CD14-positive monocyte (primary cell): Measurements from ENCODE around the gene CATSPERZ. TPM values are rescaled to one million over a fixed set of nuclear protein-coding genes. Genes with fewer than 3 reads are reported as not detected.
A peak's percentile ranks its signal among the peaks of the same experiment; 100 is the strongest.

Experiments
- DNase-seq, 3 donors: peaks; one replicate each; pipeline ENCODE4 v3.0.0-alpha.2; 2011 to 2022
- H2AFZ ChIP-seq: 2 replicates; pipeline ENCODE4 v1.6.0; 2012; ENCODE audit warnings: mild to moderate bottlenecking, low read depth, low read length, inconsistent platforms; ENCODE audit not compliant: insufficient read depth, poor library complexity, severe bottlenecking
- H3K27ac ChIP-seq, 2 donors: 1 replicate in 1 of 2; 2 replicates in 1 of 2; pipeline ENCODE4 v1.5.1; 2012 to 2013; ENCODE audit warnings: low read length in 2 of 2, control low read depth in 1 of 2, inconsistent platforms in 1 of 2, low read depth in 1 of 2, mild to moderate bottlenecking in 1 of 2
- H3K27me3 ChIP-seq, 2 donors: one replicate each; pipeline versions ENCODE4 v1.6.0 to v1.6.1; 2011 to 2013; ENCODE audit warnings: low read length in 2 of 2; ENCODE audit not compliant: control insufficient read depth in 2 of 2, insufficient read depth in 2 of 2
- H3K36me3 ChIP-seq, 2 donors: replicated peaks in 1 of 2; 1 replicate in 1 of 2; 2 replicates in 1 of 2; pipeline versions ENCODE4 v1.5.1 to v1.6.1; 2012 to 2013; ENCODE audit warnings: low read length in 2 of 2, control low read depth in 1 of 2, inconsistent platforms in 1 of 2, mild to moderate bottlenecking in 1 of 2; ENCODE audit not compliant: insufficient read depth in 2 of 2, control insufficient read depth in 1 of 2
- H3K4me1 ChIP-seq, 2 donors: 1 replicate in 1 of 2; 2 replicates in 1 of 2; pipeline versions ENCODE4 v1.5.1 to v1.6.1; 2012 to 2013; ENCODE audit warnings: low read length in 2 of 2, control low read depth in 1 of 2, inconsistent platforms in 1 of 2, mild to moderate bottlenecking in 1 of 2, moderate library complexity in 1 of 2; ENCODE audit not compliant: insufficient read depth in 2 of 2, control insufficient read depth in 1 of 2
- H3K4me2 ChIP-seq: replicated peaks from 2 replicates; pipeline ENCODE3; 2012; ENCODE audit warnings: low read length, moderate library complexity, mild to moderate bottlenecking; ENCODE audit not compliant: poor library complexity, severe bottlenecking; ENCODE audit errors: extremely low read depth
- H3K4me3 ChIP-seq, 3 experiments: fragments of 200-600 bp in 1 of 3; sonication (generic) in 1 of 3; replicated peaks in 1 of 3; 1 replicate in 2 of 3; 2 replicates in 1 of 3; pipeline ENCODE4 v1.5.1; 2011 to 2013; ENCODE audit warnings: low read length in 3 of 3, mild to moderate bottlenecking in 3 of 3, control low read depth in 2 of 3, low read depth in 2 of 3, inconsistent platforms in 1 of 3, moderate library complexity in 1 of 3
- H3K79me2 ChIP-seq: 2 replicates; pipeline ENCODE4 v1.6.0; 2012; ENCODE audit warnings: mild to moderate bottlenecking, control low read depth, inconsistent platforms, low read length, moderate library complexity; ENCODE audit not compliant: insufficient read depth
- H3K9ac ChIP-seq: 2 replicates; pipeline ENCODE4 v1.6.0; 2017; ENCODE audit warnings: low read length, mild to moderate bottlenecking; ENCODE audit not compliant: insufficient read depth, poor library complexity, severe bottlenecking
- H3K9me3 ChIP-seq, 2 donors: replicated peaks in 1 of 2; 1 replicate in 1 of 2; 2 replicates in 1 of 2; pipeline versions ENCODE4 v1.5.1 to v1.6.1; 2012 to 2013; ENCODE audit warnings: low read length in 2 of 2, control low read depth in 1 of 2; ENCODE audit not compliant: control insufficient read depth in 1 of 2, insufficient read depth in 1 of 2
- H4K20me1 ChIP-seq: 2 replicates; pipeline ENCODE4 v1.6.0; 2012; ENCODE audit warnings: mild to moderate bottlenecking, low read length, control low read depth, moderate library complexity; ENCODE audit not compliant: insufficient read depth
- H3K27ac Mint-ChIP-seq, 7 donors: one replicate each; pipeline ENCODE4 v1.8.0; 2020; ENCODE audit warnings: mild to moderate bottlenecking in 7 of 7, mixed read lengths in 7 of 7, moderate library complexity in 6 of 7, inconsistent platforms in 2 of 7
- H3K27me3 Mint-ChIP-seq, 3 donors: one replicate each; pipeline ENCODE4 v1.8.0; 2021 to 2022; ENCODE audit warnings: low read depth in 3 of 3, mild to moderate bottlenecking in 3 of 3, mixed read lengths in 3 of 3, moderate library complexity in 3 of 3, inconsistent platforms in 1 of 3
- H3K36me3 Mint-ChIP-seq, 2 donors: one replicate each; pipeline ENCODE4 v1.8.0; 2020; ENCODE audit warnings: mixed read lengths in 2 of 2, inconsistent platforms in 1 of 2, mild to moderate bottlenecking in 1 of 2
- H3K4me1 Mint-ChIP-seq: one replicate; pipeline ENCODE4 v1.8.0; 2020; ENCODE audit warnings: mild to moderate bottlenecking, mixed read lengths
- H3K4me3 Mint-ChIP-seq, 2 donors: one replicate each; pipeline ENCODE4 v1.8.0; 2020; ENCODE audit warnings: mild to moderate bottlenecking in 2 of 2, mixed read lengths in 2 of 2, moderate library complexity in 1 of 2
- H3K9me3 Mint-ChIP-seq, 7 donors: one replicate each; pipeline ENCODE4 v1.8.0; 2020 to 2022; ENCODE audit warnings: mixed read lengths in 7 of 7, mild to moderate bottlenecking in 6 of 7, moderate library complexity in 6 of 7, inconsistent platforms in 2 of 7
- WGBS: methylation state at CpG from one replicate; pipeline ENCODE4 v1.1.5; 2013; ENCODE audit warnings: missing lambda C conversion rate; ENCODE audit not compliant: insufficient coverage; 5-methylcytosine and 5-hydroxymethylcytosine counted together
- intact Hi-C, 2 donors: fragments of 100-400 bp; cut with micrococcal nuclease; formaldehyde crosslinking; loops; one replicate each; pipeline versions ENCODE4 v1.15.0 to v1.15.1; 2023
- polyA plus RNA-seq, 3 donors: library from polyadenylated mRNA; depleted of rRNA in 1 of 3; unstranded in 2 of 3; stranded (reverse) in 1 of 3; fragments of 300-500 nt in 2 of 3; fragments of >200 nt in 1 of 3; fragmentation: Illumina TruSeq in 2 of 3; gene quantifications; 1 replicate in 2 of 3; 2 replicates in 1 of 3; pipeline ENCODE4 v1.2.3, GENCODE V29; 2012 to 2021
- TF ChIP-seq, protein P1 (sequence below): fragments of 200-600 bp; IDR thresholded peaks from one replicate; pipeline ENCODE4 v1.8.0; 2022; ENCODE audit warnings: antibody characterized with exemption, mild to moderate bottlenecking

CATSPERZ gene
- polyA plus RNA-seq, 3 donors, result not detected

DNA sequence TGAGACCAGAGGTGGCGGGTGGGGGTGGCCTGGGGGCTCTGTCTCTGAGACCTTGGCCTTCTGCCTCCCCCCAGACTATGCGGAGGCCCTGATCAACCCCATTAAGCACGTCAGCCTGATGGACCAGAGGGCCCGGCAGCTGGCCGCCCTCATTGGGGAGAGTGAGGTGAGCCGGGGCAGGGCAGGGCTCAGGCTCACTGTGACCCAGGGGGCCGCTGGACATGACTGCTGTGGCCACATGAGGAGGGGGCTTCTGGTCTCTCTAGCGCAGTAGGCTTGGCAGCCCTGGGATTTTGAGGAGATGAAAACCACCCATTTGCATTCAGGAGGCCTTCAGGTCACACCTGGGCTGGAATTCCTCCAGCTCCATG lies 36.2 kb upstream of the CATSPERZ start:
- H3K4me1 Mint-ChIP-seq, result peaks cover 17% of the 10 kb centered on the region
- H3K9me3 ChIP-seq, result no peaks in the 10 kb centered on the region
- H3K4me3 Mint-ChIP-seq, result no peak overlapping the region
- no peaks in the 10 kb centered on the region for H3K79me2 ChIP-seq
- WGBS, result 96% methylated on average over 6 of the region's 8 CpGs
- H3K9ac ChIP-seq, result no peak overlapping the region
- no peak for DNase-seq
- peaks cover 74 to 77% of the 10 kb centered on the region in 2 donors for H3K36me3 ChIP-seq
- no peak overlapping the region for H3K4me3 ChIP-seq
- no peak overlapping the region for H2AFZ ChIP-seq
- peaks cover 0 to 4% (median 0%) of the 10 kb centered on the region in 7 donors for H3K9me3 Mint-ChIP-seq
- no peaks in the 10 kb centered on the region for H3K27me3 Mint-ChIP-seq
- H4K20me1 ChIP-seq, result peaks cover 7% of the 10 kb centered on the region
- H3K27ac ChIP-seq, result no peak overlapping the region
- H3K36me3 Mint-ChIP-seq, result peaks cover 52 to 73% of the 10 kb centered on the region in 2 donors
- no peak overlapping the region for H3K27ac Mint-ChIP-seq
- H3K4me1 ChIP-seq, result peaks cover 19 to 20% of the 10 kb centered on the region in 2 donors
- intact Hi-C loops, result no loop called here
- TF ChIP-seq, protein P1, sequence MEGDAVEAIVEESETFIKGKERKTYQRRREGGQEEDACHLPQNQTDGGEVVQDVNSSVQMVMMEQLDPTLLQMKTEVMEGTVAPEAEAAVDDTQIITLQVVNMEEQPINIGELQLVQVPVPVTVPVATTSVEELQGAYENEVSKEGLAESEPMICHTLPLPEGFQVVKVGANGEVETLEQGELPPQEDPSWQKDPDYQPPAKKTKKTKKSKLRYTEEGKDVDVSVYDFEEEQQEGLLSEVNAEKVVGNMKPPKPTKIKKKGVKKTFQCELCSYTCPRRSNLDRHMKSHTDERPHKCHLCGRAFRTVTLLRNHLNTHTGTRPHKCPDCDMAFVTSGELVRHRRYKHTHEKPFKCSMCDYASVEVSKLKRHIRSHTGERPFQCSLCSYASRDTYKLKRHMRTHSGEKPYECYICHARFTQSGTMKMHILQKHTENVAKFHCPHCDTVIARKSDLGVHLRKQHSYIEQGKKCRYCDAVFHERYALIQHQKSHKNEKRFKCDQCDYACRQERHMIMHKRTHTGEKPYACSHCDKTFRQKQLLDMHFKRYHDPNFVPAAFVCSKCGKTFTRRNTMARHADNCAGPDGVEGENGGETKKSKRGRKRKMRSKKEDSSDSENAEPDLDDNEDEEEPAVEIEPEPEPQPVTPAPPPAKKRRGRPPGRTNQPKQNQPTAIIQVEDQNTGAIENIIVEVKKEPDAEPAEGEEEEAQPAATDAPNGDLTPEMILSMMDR, result no peak
- no peaks in the 10 kb centered on the region for H3K27me3 ChIP-seq
- H3K4me2 ChIP-seq, result no peak overlapping the region

DNA sequence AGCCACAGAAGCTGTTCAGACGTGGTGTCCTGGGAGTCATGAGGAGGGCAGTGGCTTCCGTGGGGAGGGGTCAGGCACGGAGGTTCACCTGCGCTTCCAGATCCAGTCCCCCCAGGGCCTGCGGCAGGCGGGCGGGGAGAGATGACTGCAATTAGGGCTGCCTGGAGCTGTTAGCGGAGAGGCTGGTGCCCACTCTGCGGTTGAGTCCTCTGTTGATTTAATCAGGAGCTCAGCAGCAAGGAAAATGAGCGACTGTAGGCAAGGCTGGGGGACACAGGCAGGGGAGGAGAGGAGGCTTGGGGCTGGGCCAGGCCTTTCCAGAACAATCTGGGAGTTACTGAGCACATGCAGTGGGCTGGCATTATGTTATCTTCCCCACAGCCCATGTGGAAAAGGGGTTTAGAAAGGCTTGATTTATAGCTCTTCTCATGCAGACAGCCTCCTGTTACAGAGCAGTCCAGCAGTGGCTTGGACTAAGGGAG lies 35.7 kb upstream of the CATSPERZ start:
- peaks cover 21 to 24% of the 10 kb centered on the region in 2 donors for H3K4me1 ChIP-seq
- H3K4me2 ChIP-seq, result no peak overlapping the region
- no peak overlapping the region for H3K9ac ChIP-seq
- H3K27me3 ChIP-seq, result no peaks in the 10 kb centered on the region
- Mint-ChIP-seq H3K27me3 (no peaks in the 10 kb centered on the region), H3K9me3 (peaks cover 0 to 3% (median 0%) of the 10 kb centered on the region in 7 donors), H3K27ac (peak overlapping the region in 1 of 7 donors; percentile 79), H3K4me1 (peaks cover 19% of the 10 kb centered on the region), H3K36me3 (peaks cover 48 to 68% of the 10 kb centered on the region in 2 donors), H3K4me3 (no peak overlapping the region)
- H3K79me2 ChIP-seq, result no peaks in the 10 kb centered on the region
- H4K20me1 ChIP-seq, result peaks cover 7% of the 10 kb centered on the region
- TF ChIP-seq, protein P1, result no peak
- H3K27ac ChIP-seq, result no peak overlapping the region
- H3K9me3 ChIP-seq, result no peaks in the 10 kb centered on the region
- H2AFZ ChIP-seq, result no peak overlapping the region
- H3K4me3 ChIP-seq, result no peak overlapping the region
- H3K36me3 ChIP-seq, result peaks cover 69 to 72% of the 10 kb centered on the region in 2 donors
- 100% methylated on average over 5 of the region's 10 CpGs for WGBS
- DNase-seq, result no peak
- intact Hi-C loops, result no loop called here
